HG03457 (cell line): ENCODE data around the gene TRIM17.

ENCODE experiments used
- ATAC-seq: cut with Tn5 transposase; IDR thresholded peaks from one replicate; pipeline ENCODE4 v1.9.1; 2021; ENCODE audit warnings: moderate number of reproducible peaks; ENCODE audit not compliant: unreplicated experiment

Gene TRIM17

GRCh38 chr1:228420968-228421826 lies 4.5 kb upstream of the TRIM17 start:
- no peak for ATAC-seq

GRCh38 chr1:228417483-228418203 lies 982 bp upstream of the TRIM17 start:
- no peak for ATAC-seq

- ATAC-seq, result no peak
Measured at GRCh38 chr1:228417061-228417460, 400 bp upstream of the TRIM17 start.

DNA sequence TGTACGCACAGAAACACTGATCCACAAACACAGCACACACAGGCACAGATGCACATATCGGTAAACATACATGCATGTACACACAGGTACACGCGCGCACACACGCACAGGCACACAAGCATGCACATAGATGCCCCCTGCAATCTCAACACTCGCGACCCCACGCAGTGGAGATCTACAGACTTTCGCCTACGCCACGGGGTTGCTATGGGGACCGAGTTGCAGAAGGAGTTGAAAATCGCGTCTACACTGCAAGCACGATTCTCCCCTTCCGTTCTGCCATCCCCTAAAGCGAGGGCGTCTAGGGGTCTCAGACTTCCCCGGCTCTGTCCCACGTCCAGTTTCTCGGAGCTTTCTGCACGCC lies 826 bp downstream of the TRIM17 start:
- ATAC-seq, result no peak

- ATAC-seq, result no peak
Measured at GRCh38 chr1:228415221-228415620, 1.4 kb downstream of the TRIM17 start.

DNA sequence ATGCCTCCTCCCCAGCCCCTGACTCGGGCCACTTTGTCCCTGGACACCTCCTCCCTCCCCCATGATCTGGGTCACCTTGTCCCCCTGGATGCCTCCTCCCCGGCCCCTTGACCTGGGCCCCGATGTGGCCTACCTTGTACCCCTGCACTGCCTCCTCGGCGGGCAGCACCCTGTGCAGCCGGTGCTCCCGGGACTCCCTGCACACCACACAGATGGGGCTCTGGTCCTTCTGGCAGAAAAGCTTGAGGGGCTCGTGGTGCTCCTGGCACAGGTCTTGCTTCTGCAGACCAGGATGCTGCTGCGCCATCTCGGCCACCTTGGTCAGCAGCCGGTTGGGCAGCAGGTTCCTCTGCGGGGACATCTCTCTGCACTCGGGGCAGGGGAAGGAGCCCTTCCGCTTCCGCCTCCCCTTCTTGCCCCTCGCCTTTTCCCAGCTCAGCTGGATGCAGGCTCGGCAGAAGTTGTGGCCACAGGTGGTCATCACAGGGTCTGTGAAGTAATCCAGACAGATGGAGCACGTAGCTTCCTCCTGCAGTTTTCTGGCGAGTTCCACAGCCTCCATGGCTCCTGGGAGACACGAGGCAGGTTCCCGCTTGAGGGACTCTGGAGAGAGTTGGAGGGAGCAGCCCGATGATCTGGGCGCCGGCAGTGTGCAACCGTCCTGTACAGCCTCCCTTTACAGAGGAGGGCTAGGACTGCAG lies 2.0 kb downstream of the TRIM17 start:
- ATAC-seq, result no peak

DNA sequence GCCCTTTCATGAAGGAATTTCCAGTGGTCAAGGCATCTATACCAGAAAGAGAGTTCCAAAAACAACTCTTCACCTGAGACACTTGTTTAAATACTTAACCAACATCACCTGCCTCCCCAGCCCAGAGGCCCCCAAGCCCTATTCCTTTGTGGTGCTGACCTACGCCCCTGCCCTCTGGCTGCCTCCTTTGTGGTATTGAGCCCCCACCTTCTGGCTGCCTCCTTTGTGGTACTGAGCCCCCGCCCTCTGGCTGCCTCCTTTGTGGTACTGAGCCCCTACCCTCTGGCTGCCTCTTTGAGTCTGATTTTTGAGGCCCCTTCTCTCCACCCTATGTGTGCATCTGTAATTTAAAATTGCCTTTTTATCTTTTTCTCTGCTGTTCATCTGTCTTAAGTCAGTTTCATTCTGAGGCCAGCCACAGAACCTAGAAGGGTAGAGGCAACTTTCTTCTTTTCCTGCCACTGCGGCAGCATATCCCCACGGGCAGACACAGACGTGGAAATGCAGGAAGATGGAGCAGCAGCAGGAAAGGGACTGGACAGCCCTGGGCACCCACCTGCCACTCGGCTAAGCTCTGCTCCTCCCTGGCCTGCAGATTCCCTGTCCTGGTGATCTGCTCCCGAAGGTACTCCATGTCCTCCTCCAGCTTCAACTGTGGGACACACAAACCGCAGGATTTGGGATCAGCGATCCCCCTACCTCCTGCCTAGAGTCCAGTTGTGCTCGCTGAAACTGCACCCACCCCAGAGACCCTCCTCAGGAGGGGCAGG lies 3.2 kb downstream of the TRIM17 start:
- ATAC-seq, result no peak

- ATAC-seq, result no peak
Measured at GRCh38 chr1:228411548-228412430, 4.9 kb downstream of the TRIM17 start.

DNA sequence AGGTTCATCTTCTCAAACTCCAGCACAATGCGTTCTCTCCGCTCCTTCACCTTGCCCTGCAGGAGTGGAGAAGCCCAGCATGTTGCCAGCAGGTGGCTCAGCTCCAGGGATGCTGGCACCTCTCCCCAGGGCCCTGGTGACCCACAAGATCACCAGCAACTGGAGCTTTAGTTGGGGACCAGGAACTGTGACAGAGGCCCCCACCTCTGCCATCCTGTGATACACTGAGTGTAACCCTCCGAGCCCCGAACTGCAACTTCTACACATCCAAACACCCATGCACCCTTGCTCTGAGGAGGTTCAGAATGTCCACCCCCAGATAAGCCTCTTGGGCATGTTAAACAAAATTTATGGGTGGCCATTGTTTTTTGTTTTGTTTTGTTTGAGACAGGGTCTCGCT lies 5.5 kb downstream of the TRIM17 start:
- ATAC-seq, result no peak

GRCh38 chr1:228410671-228411070 lies 6.0 kb downstream of the TRIM17 start:
- ATAC-seq, result no peak

DNA sequence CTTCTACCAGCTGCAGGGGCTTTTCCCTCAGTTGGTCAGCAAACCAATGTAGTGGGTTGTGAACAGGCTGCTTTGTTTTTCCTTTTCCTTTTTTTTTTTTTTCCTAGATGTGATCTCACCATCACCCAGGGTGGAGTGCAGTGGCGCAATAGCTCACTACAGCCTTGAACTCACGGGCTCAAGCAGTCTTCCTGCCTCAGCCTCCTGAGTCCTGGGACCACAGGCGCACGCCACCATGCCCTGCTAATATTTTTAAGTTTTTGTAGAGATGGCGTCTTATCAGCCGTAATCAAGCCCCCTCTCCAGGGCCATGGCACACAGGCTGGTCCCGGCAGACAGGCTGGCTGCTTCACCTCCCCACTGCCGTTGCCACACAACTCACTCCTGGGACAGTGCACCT lies 6.6 kb downstream of the TRIM17 start:
- ATAC-seq, result no peak

DNA sequence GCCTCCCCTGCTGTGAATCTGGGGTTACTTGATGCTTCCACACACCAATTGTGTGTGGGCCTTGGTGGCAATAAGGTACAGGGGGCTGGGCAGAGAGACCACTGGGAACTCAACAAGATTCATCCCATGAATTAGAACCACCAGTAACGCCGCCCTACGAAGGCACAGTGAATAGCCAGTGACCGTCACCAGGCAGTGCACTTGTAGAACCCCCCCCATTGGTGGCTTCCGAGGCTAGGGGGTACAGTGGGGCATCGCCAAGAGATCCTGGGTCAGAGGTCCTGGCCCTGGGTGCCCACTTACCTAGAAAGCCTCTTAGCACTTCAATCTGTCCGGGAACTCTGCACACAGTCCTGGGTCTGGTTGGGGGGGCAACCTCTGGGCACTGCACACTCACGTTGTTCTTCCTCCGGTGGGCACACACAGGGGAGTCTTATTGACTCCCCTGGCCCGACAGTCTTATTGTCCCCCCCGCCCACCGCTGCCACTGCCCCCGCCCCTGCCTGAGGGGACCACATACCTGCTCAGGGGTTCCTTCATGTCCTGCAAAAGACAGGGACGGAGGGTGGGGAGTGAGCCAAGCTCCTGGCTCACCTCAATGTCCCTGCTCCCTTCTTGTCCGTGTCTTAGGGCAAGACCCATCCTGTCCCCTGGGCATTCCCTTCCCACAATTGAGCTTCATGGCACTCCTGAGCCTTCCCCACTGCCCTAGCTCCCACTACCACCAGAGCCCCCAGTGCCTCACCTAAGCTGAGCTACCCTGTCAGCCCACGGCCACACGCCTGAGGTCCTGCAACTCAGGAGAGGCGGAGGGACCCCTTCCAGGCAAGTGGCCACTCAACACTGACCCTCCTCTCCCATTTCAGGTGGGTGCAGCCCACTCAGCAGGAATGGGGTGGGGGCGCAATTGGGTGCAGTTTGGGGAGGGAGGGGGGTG lies 7.5 kb downstream of the TRIM17 start:
- no peak for ATAC-seq

GRCh38 chr1:228408041-228408868 lies 8.4 kb downstream of the TRIM17 start:
- ATAC-seq, result no peak

DNA sequence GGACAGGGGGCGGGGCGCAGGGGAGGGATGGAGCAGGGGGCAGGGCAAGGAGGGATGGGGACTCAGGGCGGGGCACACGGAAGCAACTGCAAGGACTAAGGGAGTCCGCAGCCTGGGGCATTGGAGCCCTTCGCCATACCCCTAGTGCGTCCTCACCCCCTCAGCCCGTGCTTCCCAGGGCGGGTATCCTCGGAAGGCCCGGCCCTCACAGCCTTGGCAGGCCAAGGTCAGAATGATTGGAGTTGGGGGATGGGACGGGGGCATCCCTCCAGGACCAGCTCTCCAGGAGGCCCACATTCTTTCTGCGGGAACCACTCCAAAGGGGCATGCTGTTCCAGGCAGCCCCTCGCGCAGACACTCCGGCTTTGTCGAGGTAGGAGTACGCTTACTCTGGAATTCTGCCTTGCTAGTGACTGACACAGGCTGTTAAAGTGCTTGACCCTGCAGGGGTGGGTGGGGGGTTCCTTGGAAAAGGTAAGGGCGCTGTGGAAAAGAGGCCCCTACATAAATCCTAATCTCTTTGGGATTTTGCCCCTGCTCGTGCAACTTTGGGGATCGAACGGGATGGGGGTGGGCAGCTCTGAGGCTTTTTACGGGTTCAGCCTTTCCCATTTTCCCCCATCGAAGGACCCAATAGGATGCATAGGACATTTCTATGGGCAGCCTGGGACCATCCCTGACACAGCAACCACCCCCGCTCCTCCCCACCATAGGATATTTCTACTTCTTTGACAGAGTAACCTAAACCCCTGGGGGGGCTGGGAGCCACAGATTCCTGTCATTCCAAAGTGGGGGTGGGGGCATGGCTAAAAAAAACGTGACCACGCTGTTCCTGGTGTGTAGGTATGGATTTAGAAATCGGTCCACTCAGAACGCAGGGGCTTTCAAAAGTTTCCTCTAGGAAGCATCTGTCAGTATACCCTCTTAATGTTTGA lies 9.3 kb downstream of the TRIM17 start:
- no peak for ATAC-seq

DNA sequence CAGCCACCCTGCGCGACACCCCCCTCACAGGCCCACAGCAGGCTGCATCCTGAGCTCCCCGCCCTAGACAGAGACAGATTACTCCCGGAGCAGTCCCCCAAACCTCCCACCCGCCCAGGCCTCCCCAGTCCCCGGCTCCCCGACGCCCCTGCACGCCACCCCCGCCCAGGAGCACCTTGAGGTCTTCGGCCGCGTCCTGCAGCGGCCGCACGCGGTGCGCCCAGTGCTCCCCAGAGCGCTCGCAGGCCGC lies 10.8 kb downstream of the TRIM17 start:
- no peak for ATAC-seq

GRCh38 chr1:228405200-228405978 lies 11.3 kb downstream of the TRIM17 start:
- ATAC-seq, result no peak
